Fibroblast of the aortic adventitia (primary cell): ENCODE results near the gene VAV2. TPM values are rescaled to one million over a fixed set of nuclear protein-coding genes. Genes with fewer than 3 reads are reported as not detected.
"Not testable (repeated sequence)": the region's sequence is repeated elsewhere in the genome, so short reads cannot be mapped to it uniquely, and the experiment has no call there.

Source experiments
- DNase-seq: peaks from one replicate; pipeline ENCODE4 v3.0.0-alpha.2; 2010; ENCODE audit warnings: low read depth
- H3K4me3 ChIP-seq: 2 replicates; pipeline ENCODE4 v1.5.1; 2011; ENCODE audit warnings: low read depth, mild to moderate bottlenecking, control low read depth, low read length, moderate library complexity
- total RNA-seq: library from RNA; depleted of rRNA; stranded (reverse); fragments of >200 nt; gene quantifications from 2 replicates; pipeline ENCODE4 v1.2.3, GENCODE V29; 2012; ENCODE audit warnings: low replicate concordance
- TF ChIP-seq, protein P1 (sequence below): IDR thresholded peaks from 2 replicates; pipeline ENCODE4 v1.5.1; 2011; ENCODE audit warnings: mild to moderate bottlenecking, low read length, control low read depth, inconsistent platforms; ENCODE audit not compliant: insufficient read depth

VAV2 gene
- total RNA-seq, 1 donor, result 10.9 TPM

DNA sequence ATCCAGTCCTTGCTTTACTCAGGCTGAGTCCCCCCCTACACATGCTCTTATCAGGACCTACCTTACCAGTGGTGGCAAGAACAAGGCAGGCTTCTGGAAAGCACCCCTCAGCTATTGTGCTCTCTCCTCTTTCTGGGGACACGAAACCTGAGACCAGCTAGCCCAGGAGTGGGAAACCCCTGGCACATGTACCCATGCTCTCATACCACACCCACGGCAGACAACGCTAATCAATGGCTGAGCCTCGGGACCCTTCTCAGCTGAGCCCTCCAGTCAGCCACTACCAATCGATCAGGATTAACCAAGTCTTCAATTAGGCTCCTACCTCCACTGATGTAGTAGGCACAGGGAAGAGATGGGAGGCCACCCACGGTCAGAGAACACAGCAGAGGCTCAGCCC lies 65.1 kb downstream of the VAV2 start:
- H3K4me3 ChIP-seq, result no peak overlapping the region
- DNase-seq, result no peak
- TF ChIP-seq, protein P1, sequence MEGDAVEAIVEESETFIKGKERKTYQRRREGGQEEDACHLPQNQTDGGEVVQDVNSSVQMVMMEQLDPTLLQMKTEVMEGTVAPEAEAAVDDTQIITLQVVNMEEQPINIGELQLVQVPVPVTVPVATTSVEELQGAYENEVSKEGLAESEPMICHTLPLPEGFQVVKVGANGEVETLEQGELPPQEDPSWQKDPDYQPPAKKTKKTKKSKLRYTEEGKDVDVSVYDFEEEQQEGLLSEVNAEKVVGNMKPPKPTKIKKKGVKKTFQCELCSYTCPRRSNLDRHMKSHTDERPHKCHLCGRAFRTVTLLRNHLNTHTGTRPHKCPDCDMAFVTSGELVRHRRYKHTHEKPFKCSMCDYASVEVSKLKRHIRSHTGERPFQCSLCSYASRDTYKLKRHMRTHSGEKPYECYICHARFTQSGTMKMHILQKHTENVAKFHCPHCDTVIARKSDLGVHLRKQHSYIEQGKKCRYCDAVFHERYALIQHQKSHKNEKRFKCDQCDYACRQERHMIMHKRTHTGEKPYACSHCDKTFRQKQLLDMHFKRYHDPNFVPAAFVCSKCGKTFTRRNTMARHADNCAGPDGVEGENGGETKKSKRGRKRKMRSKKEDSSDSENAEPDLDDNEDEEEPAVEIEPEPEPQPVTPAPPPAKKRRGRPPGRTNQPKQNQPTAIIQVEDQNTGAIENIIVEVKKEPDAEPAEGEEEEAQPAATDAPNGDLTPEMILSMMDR, result no peak

DNA sequence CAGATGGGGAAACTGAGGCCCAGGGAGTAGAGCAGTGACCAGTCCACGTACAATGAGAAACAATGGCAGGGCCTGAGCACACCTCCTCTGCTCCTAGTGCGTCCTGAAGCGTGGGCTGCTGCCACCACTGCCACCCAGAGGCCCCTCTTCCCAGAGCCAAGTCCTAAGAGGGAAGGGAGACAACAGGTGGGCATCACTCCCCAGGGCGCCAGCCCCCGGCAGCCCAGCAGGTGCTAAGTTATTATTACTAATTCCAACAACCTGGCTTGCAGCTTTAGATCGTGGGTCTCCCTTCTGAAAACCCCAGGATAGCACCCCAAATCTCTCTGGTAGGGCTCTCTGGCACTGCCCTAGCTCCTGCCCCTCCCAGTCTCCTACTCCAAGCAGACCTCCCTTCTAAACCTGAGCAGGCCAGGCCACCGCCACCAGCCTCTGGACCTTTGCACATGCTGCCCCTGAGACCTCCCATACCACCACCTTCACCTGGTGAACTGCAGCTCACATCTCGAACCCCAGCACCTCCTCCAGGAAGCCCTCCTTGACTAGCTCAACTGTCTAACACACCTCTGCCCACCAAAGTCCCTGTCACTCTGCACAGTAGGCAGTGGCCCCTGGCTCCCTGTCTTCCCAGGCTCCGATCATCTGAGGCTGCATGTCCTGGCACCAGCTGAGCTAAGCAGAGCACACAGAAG lies 65.8 kb downstream of the VAV2 start:
- DNase-seq, result no peak
- TF ChIP-seq, protein P1, result no peak
- H3K4me3 ChIP-seq, result no peak overlapping the region

DNA sequence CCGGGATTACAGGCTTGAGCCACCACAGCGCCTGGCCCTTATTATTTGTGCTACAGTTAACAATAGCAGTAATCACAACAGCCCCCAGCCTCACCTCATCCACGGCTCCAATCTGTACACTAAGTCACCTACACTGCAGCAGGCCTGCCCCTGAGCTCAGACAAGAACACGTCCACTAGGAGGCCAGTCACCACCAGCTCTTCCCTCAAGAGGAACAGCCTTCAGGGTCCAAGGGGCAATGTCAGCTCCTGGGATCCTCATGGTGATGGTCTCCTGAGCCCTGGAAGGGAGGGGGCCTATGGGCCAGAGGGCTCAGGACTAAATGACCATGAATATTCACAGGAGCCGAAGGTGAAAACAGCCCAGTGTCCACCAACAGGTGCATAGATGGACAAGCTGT lies 67.7 kb downstream of the VAV2 start:
- TF ChIP-seq, protein P1, result no peak
- DNase-seq, result no peak
- H3K4me3 ChIP-seq, result no peak overlapping the region

DNA sequence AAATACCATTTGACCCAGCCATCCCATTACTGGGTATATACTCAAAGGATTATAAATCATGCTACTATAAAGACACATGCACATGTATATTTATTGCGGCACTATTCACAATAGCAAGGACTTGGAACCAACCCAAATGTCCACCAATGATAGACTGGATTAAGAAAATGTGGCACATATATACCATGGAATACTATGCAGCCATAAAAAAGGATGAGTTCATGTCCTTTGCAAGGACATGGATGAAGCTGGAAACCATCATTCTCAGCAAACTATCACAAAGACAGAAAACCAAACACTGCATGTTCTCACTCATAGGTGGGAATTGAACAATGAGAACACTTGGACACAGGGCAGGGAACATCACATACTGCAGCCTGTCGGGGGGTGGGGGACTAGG lies 68.5 kb downstream of the VAV2 start:
- DNase-seq, H3K4me3 ChIP-seq: not testable (repeated sequence)

DNA sequence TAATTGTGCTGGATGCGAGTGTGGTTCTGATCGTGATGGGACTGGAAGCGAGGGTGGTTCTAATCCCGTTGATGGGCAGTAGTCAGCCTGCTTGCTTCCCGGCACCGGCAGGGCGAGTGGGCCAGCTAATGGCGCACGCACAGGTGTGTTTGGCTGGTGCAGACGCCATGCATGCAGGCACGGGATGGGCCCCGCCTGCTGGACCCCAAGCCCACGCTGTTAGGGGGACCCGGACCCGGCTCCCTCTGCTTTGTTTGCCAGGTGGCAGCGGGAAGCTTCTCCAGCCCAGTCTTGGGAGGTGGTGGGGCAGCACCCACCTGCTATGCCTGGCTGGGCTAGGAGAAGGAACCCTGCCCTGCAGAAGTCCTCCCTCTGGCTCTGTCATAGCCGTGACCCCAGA lies 70.3 kb downstream of the VAV2 start:
- no peak overlapping the region for H3K4me3 ChIP-seq
- no peak for DNase-seq
- TF ChIP-seq, protein P1, result no peak

DNA sequence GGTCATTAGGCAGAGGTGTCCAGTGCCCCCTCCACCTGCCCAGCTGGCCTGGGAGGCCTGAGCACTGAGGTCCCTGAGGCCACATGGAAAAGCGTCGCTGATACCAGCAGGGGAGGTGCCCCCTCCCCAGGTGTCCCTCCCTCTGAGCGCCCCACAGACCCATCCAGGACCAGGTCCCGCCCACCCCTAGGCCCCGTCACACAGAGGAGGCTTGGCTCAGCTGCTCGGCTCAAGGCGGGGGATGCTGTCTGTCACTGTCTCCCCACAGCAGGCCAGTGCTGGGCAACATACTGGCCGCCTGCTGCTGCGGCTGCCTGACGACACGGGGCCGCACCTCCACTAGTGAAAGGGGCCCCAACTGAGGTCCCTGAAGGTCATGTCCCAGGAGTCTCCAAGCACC lies 71.7 kb downstream of the VAV2 start:
- TF ChIP-seq, protein P1, result no peak
- H3K4me3 ChIP-seq, result no peak overlapping the region
- DNase-seq, result no peak

DNA sequence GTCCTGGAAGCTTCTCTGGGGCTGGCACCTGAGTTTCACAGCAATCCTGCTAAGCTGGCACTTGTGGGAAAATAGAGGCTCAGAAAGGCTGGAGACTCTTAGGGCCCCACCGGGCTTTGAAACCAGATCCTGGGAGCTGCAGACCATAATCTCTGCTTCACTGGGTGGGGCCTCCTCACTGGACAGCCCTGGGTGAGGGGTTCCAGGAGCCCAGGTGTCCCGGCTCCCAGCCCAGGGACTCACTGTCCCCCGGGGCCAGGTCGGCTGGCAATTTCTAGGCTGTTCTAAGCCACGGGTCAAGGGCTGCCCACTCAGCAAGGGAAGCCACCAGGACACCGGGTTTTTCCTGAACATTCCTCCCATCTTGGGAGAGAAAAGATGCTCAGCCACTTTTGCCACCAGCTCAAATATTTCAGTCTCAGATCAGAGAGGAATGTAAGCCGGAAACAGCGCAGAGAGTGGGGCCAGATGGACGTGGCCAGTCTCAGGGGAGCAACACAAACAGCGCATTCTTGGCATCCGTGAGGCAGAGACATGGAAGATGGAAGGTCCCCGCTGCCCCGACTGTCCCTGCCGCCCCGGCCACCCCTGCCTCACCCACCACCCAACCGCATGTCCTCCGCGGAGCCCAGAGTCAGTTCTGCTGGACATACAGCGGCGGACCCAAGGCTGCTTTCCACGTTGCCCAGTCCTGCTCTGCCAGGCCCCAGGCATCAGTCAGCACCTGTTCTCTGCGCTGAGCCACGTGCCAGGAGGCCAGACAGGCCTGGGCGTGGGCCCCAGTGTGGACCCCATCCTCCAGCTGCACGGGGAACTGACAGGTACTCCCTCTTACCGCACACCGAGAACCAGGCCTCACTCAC lies 72.6 kb downstream of the VAV2 start:
- DNase-seq, result no peak
- no peak overlapping the region for H3K4me3 ChIP-seq
- TF ChIP-seq, protein P1, result no peak
